Kidney tubule cell (primary cell): ENCODE measurements around the gene TOPORS.
A peak's percentile ranks its signal among the peaks of the same experiment; 100 is the strongest.

Experiments used
- DNase-seq: peaks from one replicate; pipeline ENCODE4 v3.0.0-alpha.2; 2018; ENCODE audit warnings: low spot score

Gene TOPORS

DNA sequence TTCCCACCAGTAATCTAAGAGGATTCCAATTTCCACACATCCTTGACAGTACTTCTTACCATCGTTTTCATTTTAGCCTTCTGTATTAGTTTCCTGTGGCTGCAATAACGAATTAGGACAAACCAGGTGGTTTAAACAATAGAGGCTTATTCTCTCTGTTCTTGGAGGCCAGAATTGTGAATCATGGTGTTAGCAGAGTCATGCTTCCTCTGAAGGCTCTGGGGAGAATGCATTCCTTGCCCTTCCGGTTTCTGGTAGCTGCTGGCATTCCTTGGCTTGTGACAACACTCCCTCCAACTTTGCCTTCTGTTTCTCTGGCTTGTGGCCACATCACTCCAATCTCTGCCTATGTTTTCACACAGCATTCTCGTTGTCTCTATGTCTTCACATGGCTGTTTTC lies 49.9 kb downstream of the TOPORS start:
- peak; percentile 80 for DNase-seq

DNA sequence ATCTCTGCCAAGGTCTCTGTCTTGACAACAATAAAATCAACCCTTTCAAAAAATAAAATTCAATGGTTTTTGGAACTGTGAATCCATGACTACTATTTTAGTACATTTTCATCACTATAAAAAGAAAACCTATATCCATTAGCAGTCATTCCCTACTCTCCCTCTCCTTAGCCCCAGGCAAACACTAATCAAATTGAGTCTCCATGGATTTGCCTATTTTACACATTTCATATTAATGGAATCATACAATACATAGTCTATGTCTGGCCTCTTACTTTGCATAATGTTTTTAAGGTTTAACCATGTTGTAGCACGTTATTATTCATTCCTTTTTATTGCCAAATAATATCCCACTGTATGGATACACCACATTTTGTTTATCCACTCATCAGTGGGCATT lies 50.5 kb downstream of the TOPORS start:
- no peak for DNase-seq

DNA sequence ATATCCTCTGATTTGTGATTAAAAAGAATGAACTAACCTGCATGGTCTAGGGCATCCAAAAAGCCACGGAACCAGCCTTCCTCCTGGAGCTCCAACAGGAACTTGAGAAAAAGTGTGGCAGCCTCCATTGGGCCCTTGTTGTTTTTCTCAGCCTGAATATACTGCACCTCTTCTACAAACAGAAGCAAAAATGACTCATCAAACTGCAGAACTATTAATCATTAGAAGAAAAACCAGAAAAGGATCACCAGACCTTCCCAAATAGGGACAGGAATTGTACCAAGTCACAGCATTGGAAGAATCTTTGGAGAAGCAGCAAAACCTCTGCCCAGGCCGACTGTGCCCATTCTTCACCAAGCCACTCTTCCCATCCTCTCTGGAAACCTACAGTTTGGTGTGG lies 51.6 kb downstream of the TOPORS start:
- peak; percentile 78 for DNase-seq

DNA sequence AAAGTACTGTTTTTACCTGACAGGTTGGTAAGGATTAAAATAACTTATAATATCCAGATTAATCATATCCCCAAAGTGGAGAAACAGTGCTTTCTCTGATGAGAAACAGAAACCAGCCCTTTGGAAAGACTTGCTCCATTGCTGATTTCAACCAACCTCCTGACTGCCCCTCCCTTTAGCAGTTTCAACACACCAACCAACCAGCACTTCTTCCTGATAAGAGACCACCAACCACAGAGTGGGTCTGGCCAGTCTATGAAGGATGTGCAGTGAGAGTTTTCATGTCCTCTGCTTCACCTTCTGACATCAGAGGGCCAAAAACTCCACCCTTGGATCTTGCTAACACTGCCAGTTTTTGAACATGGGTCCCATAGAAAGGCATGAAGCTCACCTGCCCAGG lies 54.5 kb downstream of the TOPORS start:
- no peak for DNase-seq

DNA sequence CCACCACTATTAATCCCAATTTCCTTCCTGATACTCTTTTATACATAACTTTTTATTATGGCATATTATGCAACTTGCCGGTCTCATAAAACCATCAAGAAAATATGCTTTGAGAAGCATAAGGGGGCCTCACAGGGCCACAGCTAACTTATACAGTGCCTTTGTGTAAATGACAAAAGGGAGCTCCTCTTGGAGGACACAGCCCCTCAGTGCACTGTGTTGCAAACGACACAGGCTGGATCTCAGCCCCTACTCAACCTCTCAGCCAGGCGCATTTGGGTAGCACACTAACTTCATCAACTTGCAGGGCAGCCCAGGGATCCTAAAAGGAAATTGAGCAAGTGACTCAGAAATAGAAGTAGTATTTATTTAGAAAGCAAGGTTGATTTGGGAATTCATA lies 61.8 kb downstream of the TOPORS start:
- DNase-seq = no peak
